ENCODE measurements around the gene PCNX2. TPM values are rescaled to one million over a fixed set of nuclear protein-coding genes. Genes with fewer than 3 reads are reported as not detected.
A peak's percentile ranks its signal among the peaks of the same experiment; 100 is the strongest.

The PCNX2 gene
- total and polyA plus RNA-seq, 11 donors, result 0.27 to 5.3 (median 1.9) TPM

- WGBS, 4 donors, result 96 to 97% (median 96%) methylated on average over 8 of the region's 8 CpGs
- H3K36me3 ChIP-seq, result no peaks in the 10 kb centered on the region
- no peaks in the 10 kb centered on the region for H3K9me3 ChIP-seq
- no peak overlapping the region for H3K4me3 ChIP-seq
- H3K27me3 ChIP-seq, result no peaks in the 10 kb centered on the region
- intact Hi-C loops (cut with DNase I), result loop anchor here in 2 of 10 donors (10.0 kb wide), 2 partner anchors 290 to 1380 kb away; partner anchors contain the start of gene NTPCR (in 1 of the 2)
- DNase-seq (no peak), ATAC-seq (no peak)
- H3K27ac ChIP-seq, result no peak overlapping the region
- peaks cover 0 to 22% (median 6%) of the 10 kb centered on the region in 12 donors for H3K4me1 ChIP-seq
- TF ChIP-seq, protein P1, sequence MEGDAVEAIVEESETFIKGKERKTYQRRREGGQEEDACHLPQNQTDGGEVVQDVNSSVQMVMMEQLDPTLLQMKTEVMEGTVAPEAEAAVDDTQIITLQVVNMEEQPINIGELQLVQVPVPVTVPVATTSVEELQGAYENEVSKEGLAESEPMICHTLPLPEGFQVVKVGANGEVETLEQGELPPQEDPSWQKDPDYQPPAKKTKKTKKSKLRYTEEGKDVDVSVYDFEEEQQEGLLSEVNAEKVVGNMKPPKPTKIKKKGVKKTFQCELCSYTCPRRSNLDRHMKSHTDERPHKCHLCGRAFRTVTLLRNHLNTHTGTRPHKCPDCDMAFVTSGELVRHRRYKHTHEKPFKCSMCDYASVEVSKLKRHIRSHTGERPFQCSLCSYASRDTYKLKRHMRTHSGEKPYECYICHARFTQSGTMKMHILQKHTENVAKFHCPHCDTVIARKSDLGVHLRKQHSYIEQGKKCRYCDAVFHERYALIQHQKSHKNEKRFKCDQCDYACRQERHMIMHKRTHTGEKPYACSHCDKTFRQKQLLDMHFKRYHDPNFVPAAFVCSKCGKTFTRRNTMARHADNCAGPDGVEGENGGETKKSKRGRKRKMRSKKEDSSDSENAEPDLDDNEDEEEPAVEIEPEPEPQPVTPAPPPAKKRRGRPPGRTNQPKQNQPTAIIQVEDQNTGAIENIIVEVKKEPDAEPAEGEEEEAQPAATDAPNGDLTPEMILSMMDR (IDR thresholded peaks at IDR 0.05), result no peak
- TF ChIP-seq POLR2A (IDR thresholded peaks at IDR 0.05), result no peak
Measured at GRCh38 chr1:233245191-233245765, 50.2 kb downstream of the PCNX2 start.

DNA sequence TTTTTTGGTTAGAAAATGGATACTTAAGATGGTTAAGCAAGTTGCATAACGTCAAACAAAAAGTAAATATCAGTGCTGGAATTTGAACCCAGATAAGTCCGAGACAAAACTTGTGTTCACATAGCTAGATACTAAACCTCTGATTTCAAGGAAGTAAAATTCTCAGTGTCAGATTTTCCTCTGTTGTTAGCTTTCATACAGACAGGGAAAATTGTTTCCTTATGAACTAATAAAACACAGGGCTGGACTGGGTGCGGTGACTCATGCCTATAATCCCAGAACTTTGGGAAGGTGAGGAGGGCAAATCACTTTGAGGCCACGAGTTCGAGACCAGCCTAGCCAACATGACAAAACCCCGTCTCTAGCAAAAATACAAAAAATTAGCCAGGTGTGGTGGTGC is 51.3 kb downstream of the PCNX2 start:
- DNase-seq, result no peak
- 88 to 94% (median 94%) methylated on average over 6 of the region's 6 CpGs for WGBS, 4 donors
- Histone ChIP-seq H3K27me3 (no peaks in the 10 kb centered on the region), H3K27ac (no peak overlapping the region), H3K9me3 (no peaks in the 10 kb centered on the region), H3K36me3 (no peaks in the 10 kb centered on the region), H3K4me3 (no peak overlapping the region), H3K4me1 (peaks cover 0 to 22% (median 6%) of the 10 kb centered on the region in 12 donors)
- no peak for ATAC-seq
- intact Hi-C loops (cut with DNase I), result loop anchor here in 6 of 10 donors (5.0 to 10.0 kb wide), 7 partner anchors 289 to 1487 kb away; partner anchors contain the start of genes MAP10 (in 1 of the 6), NTPCR (in 1 of the 6) and SIPA1L2 (in 1 of the 6)
- TF ChIP-seq POLR2A (IDR thresholded peaks at IDR 0.05), result no peak
- TF ChIP-seq, protein P1 (IDR thresholded peaks at IDR 0.05), result no peak

DNA sequence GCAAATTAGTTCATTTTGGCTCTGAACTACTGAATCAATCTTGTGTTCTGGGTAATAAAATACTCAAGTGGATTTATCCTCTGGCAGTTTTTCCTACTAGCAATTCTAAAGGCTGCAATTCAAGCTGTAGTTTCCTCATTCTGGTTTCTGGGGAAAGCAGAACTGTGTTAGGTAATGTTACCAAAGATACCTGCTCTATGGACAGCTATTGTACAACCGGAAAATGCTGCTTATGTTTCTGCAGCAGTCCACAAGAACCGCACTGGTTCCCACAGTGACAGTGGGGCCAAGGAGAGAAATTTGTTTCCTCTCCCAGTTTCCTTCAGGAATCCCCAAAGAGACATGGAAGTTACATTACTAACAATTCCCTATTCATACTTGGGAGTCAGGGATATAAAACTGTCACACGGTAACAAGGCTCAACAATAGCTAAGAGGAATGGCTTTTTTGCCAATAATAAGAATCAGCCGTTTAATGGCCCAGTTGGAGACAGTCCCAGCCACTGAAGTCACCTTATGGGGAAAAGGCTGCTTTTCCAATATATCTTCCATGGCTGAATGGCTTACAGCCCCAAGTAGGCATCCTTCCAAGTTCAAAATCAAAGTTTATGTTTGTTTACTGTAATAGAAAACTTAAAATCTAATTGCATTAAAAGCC is 52.6 kb downstream of the PCNX2 start:
- Histone ChIP-seq H3K27ac (peak overlapping the region in 1 of 12 donors; percentile 16), H3K9me3 (no peaks in the 10 kb centered on the region), H3K36me3 (no peaks in the 10 kb centered on the region), H3K4me1 (peaks cover 0 to 22% (median 6%) of the 10 kb centered on the region in 12 donors), H3K4me3 (no peak overlapping the region), H3K27me3 (no peaks in the 10 kb centered on the region)
- DNase-seq, result no peak
- ATAC-seq, result peak in 1 of 4 donors; percentile 66
- 40 to 47% (median 44%) methylated on average over 4 of the region's 4 CpGs for WGBS, 4 donors
- TF ChIP-seq, protein P1 (IDR thresholded peaks at IDR 0.05), result no peak
- intact Hi-C loops (cut with DNase I), result loop anchor here in 6 of 10 donors (5.0 to 10.0 kb wide), 7 partner anchors 288 to 1486 kb away; partner anchors contain the start of genes MAP10 (in 1 of the 6), NTPCR (in 1 of the 6) and SIPA1L2 (in 1 of the 6)

DNA sequence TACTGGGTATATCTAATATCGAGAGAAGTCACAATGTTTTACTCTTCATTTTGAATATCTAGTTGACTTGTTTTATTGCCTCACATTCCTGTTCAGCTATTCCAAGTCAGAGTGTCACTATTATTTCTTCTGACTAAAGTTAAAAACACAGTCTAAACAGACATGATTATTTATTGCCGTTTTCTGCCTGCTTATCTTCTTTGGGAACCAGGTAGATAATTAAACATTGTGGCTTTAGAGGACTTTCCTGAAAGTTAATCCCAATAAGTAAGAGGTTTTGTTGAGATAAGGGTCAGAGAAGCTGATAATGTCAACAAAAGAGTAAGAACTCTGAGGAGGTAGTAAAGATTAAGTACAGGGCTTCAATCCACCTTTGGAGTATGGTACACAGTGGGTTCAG is 53.8 kb downstream of the PCNX2 start:
- Histone ChIP-seq H3K27me3 (no peaks in the 10 kb centered on the region), H3K27ac (no peak overlapping the region), H3K4me1 (peaks cover 0 to 25% (median 6%) of the 10 kb centered on the region in 12 donors), H3K4me3 (no peak overlapping the region), H3K36me3 (no peaks in the 10 kb centered on the region), H3K9me3 (no peaks in the 10 kb centered on the region)
- DNase-seq (no peak), ATAC-seq (no peak)
- TF ChIP-seq, protein P1 (IDR thresholded peaks at IDR 0.05), result no peak
- no peak for TF ChIP-seq POLR2A (IDR thresholded peaks at IDR 0.05)
- WGBS, 4 donors, result 45 to 57% (median 50%) methylated on average over 2 of the region's 2 CpGs
- intact Hi-C loops (cut with DNase I), result loop anchor here in 9 of 10 donors (1.0 to 10.0 kb wide), 11 partner anchors 287 to 1484 kb away; partner anchors contain the start of genes MAP10 (in 1 of the 9), NTPCR (in 1 of the 9) and SIPA1L2 (in 1 of the 9)

Data from heart left ventricle (tissue), 16 donors.